ENCODE results near the gene HCST. TPM values are rescaled to one million over a fixed set of nuclear protein-coding genes. Genes with fewer than 3 reads are reported as not detected.
A peak's percentile ranks its signal among the peaks of the same experiment; 100 is the strongest.

HCST gene
- total RNA-seq, 4 donors from 2014 or later: 7.6 to 57.0 (median 13.3) TPM

- DNase-seq (ENCODE audit: low spot score): no peak
- TF ChIP-seq CTCF (IDR thresholded peaks at IDR 0.05): no peak
- no peak for ATAC-seq (ENCODE audit: low FRiP score)
Observed at GRCh38 chr19:35860818-35861639, 41.3 kb upstream of the HCST start.

GRCh38 chr19:35861640-35862160, 40.6 kb upstream of the HCST start:
- DNase-seq (ENCODE audit: low spot score): no peak
- ATAC-seq (ENCODE audit: low FRiP score): no peak
- TF ChIP-seq CTCF (IDR thresholded peaks at IDR 0.05): no peak

- no peak for TF ChIP-seq CTCF (IDR thresholded peaks at IDR 0.05)
- ATAC-seq (ENCODE audit: low FRiP score): no peak
- no peak for DNase-seq (ENCODE audit: low spot score)
Observed at GRCh38 chr19:35862528-35862927, 39.8 kb upstream of the HCST start.

GRCh38 chr19:35863018-35863417, 39.3 kb upstream of the HCST start:
- no peak for TF ChIP-seq CTCF (IDR thresholded peaks at IDR 0.05)
- no peak for ATAC-seq (ENCODE audit: low FRiP score)
- no peak for DNase-seq (ENCODE audit: low spot score)

GRCh38 chr19:35868172-35868822, 34.0 kb upstream of the HCST start, which contains the start of gene APLP1:
APLP1 (plus strand) TSS chr19:35868574; CDS start chr19:35868637, 63 bp downstream.
- DNase-seq (ENCODE audit: low spot score) (no peak), ATAC-seq (ENCODE audit: low FRiP score) (peak; percentile 62)
- no peak for TF ChIP-seq CTCF (IDR thresholded peaks at IDR 0.05)

- DNase-seq (ENCODE audit: low spot score) (no peak), ATAC-seq (ENCODE audit: low FRiP score) (no peak)
- no peak for TF ChIP-seq CTCF (IDR thresholded peaks at IDR 0.05)
Observed at GRCh38 chr19:35868823-35869326, 33.5 kb upstream of the HCST start.

Measured in omental fat pad (tissue), 4 donors.